GM23338 (cell line): ENCODE measurements around the gene CACNA1C. TPM values are rescaled to one million over a fixed set of nuclear protein-coding genes. Genes with fewer than 3 reads are reported as not detected.

ENCODE experiments used
- ATAC-seq: fragments of 200-7000 bp; cut with Tn5 transposase; 3 replicates; pipeline ENCODE4 v1.9.1; 2020
- DNase-seq: peaks from one replicate; pipeline ENCODE4 v3.0.0-alpha.2; 2015; ENCODE audit warnings: low spot score
- H2AFZ ChIP-seq: fragments of 200-600 bp; sonication (generic); 2 replicates; pipeline ENCODE4 v1.8.0; 2016; ENCODE audit warnings: antibody characterized with exemption, mild to moderate bottlenecking, moderate library complexity
- H3F3A ChIP-seq: fragments of 200-600 bp; sonication (generic); replicated peaks from 2 replicates; pipeline ENCODE4 v1.8.0; 2017; ENCODE audit warnings: antibody characterized with exemption, mixed run types, low read depth
- H3K27ac ChIP-seq: fragments of 200-600 bp; sonication (generic); 2 replicates; pipeline ENCODE4 v1.6.1; 2016; ENCODE audit warnings: low read depth
- H3K27me3 ChIP-seq: fragments of 200-600 bp; sonication (generic); 2 replicates; pipeline ENCODE4 v1.8.0; 2016; ENCODE audit warnings: mild to moderate bottlenecking, mixed run types, moderate library complexity; ENCODE audit not compliant: insufficient read depth
- H3K36me3 ChIP-seq: fragments of 200-600 bp; sonication (generic); 2 replicates; pipeline ENCODE4 v1.8.0; 2016; ENCODE audit warnings: mild to moderate bottlenecking; ENCODE audit not compliant: insufficient read depth
- H3K4me1 ChIP-seq: fragments of 200-600 bp; sonication (generic); 2 replicates; pipeline ENCODE4 v1.8.0; 2016; ENCODE audit warnings: mild to moderate bottlenecking, moderate library complexity; ENCODE audit not compliant: insufficient read depth
- H3K4me2 ChIP-seq: fragments of 200-600 bp; sonication (generic); 2 replicates; pipeline ENCODE4 v1.7.1; 2017; ENCODE audit warnings: mixed run types
- H3K4me3 ChIP-seq: fragments of 200-600 bp; sonication (generic); 2 replicates; pipeline ENCODE4 v1.6.1; 2016; ENCODE audit warnings: mixed run types
- H3K79me2 ChIP-seq: fragments of 200-600 bp; sonication (generic); replicated peaks from 2 replicates; pipeline ENCODE4 v1.8.0; 2017; ENCODE audit warnings: mild to moderate bottlenecking; ENCODE audit not compliant: insufficient read depth
- H3K9me2 ChIP-seq: fragments of 200-600 bp; sonication (generic); 2 replicates; pipeline ENCODE4 v1.8.0; 2017; ENCODE audit not compliant: insufficient read depth
- H4K20me1 ChIP-seq: fragments of 200-600 bp; sonication (generic); replicated peaks from 2 replicates; pipeline ENCODE4 v1.8.0; 2017; ENCODE audit warnings: mild to moderate bottlenecking; ENCODE audit not compliant: insufficient read depth
- H3K27ac Mint-ChIP-seq: 2 replicates; pipeline ENCODE4 v1.8.0; 2020; ENCODE audit warnings: inconsistent platforms, mild to moderate bottlenecking, moderate library complexity, mixed read lengths
- H3K27me3 Mint-ChIP-seq: 3 replicates; pipeline ENCODE4 v1.8.0; 2022; ENCODE audit warnings: low read depth, mild to moderate bottlenecking, moderate library complexity, mixed read lengths, inconsistent platforms; ENCODE audit not compliant: insufficient read depth, poor library complexity
- H3K36me3 Mint-ChIP-seq: 3 replicates; pipeline ENCODE4 v1.8.0; 2021; ENCODE audit warnings: low read depth, mild to moderate bottlenecking, inconsistent platforms, moderate library complexity, mixed read lengths
- H3K4me1 Mint-ChIP-seq: 3 replicates; pipeline ENCODE4 v1.8.0; 2020; ENCODE audit warnings: mild to moderate bottlenecking, inconsistent platforms, mixed read lengths
- H3K4me3 Mint-ChIP-seq: 3 replicates; pipeline ENCODE4 v1.8.0; 2021; ENCODE audit warnings: moderate library complexity, mild to moderate bottlenecking, inconsistent platforms, mixed read lengths
- H3K9me3 Mint-ChIP-seq: 3 replicates; pipeline ENCODE4 v1.8.0; 2020; ENCODE audit warnings: moderate library complexity, mild to moderate bottlenecking, inconsistent platforms, mixed read lengths
- CREB1 ChIP-seq: fragments of 250-450 bp; sonication (Bioruptor Pico); IDR thresholded peaks from 2 replicates; pipeline ENCODE4 v1.5.0; 2020; ENCODE audit warnings: low read depth, mild to moderate bottlenecking, moderate library complexity
- ETS1 ChIP-seq: IDR thresholded peaks from 2 replicates; pipeline ENCODE4 v1.6.1; 2016; ENCODE audit warnings: antibody characterized with exemption
- EZH2phosphoT487 ChIP-seq: fragments of 200-600 bp; sonication (generic); IDR thresholded peaks from one replicate; pipeline ENCODE4 v1.8.1; 2018; ENCODE audit warnings: antibody characterized with exemption; ENCODE audit not compliant: unreplicated experiment
- JUNB ChIP-seq: IDR thresholded peaks from one replicate; pipeline ENCODE4 v1.6.1; 2016; ENCODE audit warnings: antibody characterized with exemption; ENCODE audit not compliant: unreplicated experiment
- NANOG ChIP-seq: IDR thresholded peaks from 2 replicates; pipeline ENCODE4 v1.6.1; 2016; ENCODE audit warnings: antibody characterized with exemption, borderline replicate concordance
- POLR2AphosphoS5 ChIP-seq: IDR thresholded peaks from 2 replicates; pipeline ENCODE4 v1.6.1; 2016; ENCODE audit warnings: antibody characterized with exemption, low read depth
- STAT1 ChIP-seq: IDR thresholded peaks from one replicate; pipeline ENCODE4 v1.6.1; 2016; ENCODE audit warnings: antibody characterized with exemption; ENCODE audit not compliant: unreplicated experiment
- ZNF114 ChIP-seq: fragments of 250-450 bp; sonication (Bioruptor Pico); IDR thresholded peaks from 2 replicates; pipeline ENCODE4 v1.5.0; 2020; ENCODE audit warnings: mild to moderate bottlenecking, moderate library complexity
- ZNF331 ChIP-seq: fragments of 250-450 bp; sonication (Bioruptor Pico); IDR thresholded peaks from 2 replicates; pipeline ENCODE4 v1.5.0; 2020; ENCODE audit warnings: low read depth, mild to moderate bottlenecking, moderate library complexity
- polyA plus RNA-seq: library from polyadenylated mRNA; unstranded; fragments of >200 nt; fragmentation: Nextera tagmentation; extraction: Ambion mirVana; gene quantifications from 2 replicates; pipeline ENCODE4 v1.2.1, GENCODE V29; 2016
- total RNA-seq: library from RNA; depleted of rRNA; stranded (reverse); fragments of >200 nt; shearing (Covaris generic); gene quantifications from 2 replicates; pipeline ENCODE4 v1.2.3, GENCODE V29; 2014
- TF ChIP-seq, protein P1 (sequence below): fragments of 250-450 bp; sonication (Bioruptor Pico); IDR thresholded peaks from 2 replicates; pipeline ENCODE4 v1.5.0; 2020; ENCODE audit warnings: mild to moderate bottlenecking, moderate library complexity
- TF ChIP-seq, protein P2 (sequence below), 2 experiments: fragments of 200-600 bp in 1 of 2; sonication (generic) in 1 of 2; conservative IDR thresholded peaks; 2 replicates each; pipeline versions ENCODE4 v1.5.1 to v1.6.1; 2016 to 2017; ENCODE audit warnings: antibody characterized with exemption in 2 of 2, low read depth in 2 of 2, mild to moderate bottlenecking in 2 of 2, moderate library complexity in 1 of 2

Gene CACNA1C
- total and polyA plus RNA-seq, 2 experiments from 2014 or later, result 0.78 to 2.1 TPM

DNA sequence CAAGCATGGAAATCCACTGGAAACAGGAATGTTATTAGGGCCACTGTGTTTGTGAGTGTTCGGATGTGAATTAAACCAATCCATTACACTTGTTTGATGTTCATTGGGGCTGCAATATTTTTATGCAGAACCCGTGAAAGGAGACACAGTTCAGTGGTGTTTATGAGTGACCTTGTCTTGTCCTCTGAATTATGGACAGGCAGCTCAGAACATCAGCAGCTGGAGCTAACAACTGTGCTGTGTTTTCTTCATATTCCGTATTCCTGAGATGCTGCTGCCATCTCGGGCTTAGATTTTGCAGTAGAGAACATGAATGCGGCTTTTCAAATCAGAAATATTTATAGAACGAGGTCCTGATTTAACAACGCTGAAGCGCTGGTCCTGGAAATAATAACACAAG lies 20.3 kb upstream of the CACNA1C start:
- Mint-ChIP-seq H3K27ac (no peak overlapping the region), H3K9me3 (no peaks in the 10 kb centered on the region), H3K4me1 (peaks cover 11% of the 10 kb centered on the region), H3K27me3 (peaks cover 11% of the 10 kb centered on the region), H3K36me3 (no peaks in the 10 kb centered on the region), H3K4me3 (no peak overlapping the region)
- Histone ChIP-seq H3K79me2 (no peaks in the 10 kb centered on the region), H3K4me2 (no peak overlapping the region), H3K9me2 (no peaks in the 10 kb centered on the region), H2AFZ (no peak overlapping the region), H3K4me3 (no peak overlapping the region), H3K27me3 (peaks cover 27% of the 10 kb centered on the region), H3F3A (0 out of 2 replicates have a peak, but pooled peaks cover 4% of the 10 kb centered on the region), H3K36me3 (no peaks in the 10 kb centered on the region), H3K27ac (no peak overlapping the region), H3K4me1 (no peaks in the 10 kb centered on the region), H4K20me1 (no peaks in the 10 kb centered on the region)
- no peak for ATAC-seq
- TF ChIP-seq EZH2phosphoT487, result no peak
- no peak for TF ChIP-seq ETS1
- TF ChIP-seq ZNF114 (CRISPR knock-in tag), result no peak
- TF ChIP-seq CREB1 (CRISPR knock-in tag), result no peak
- TF ChIP-seq NANOG, result no peak
- no peak for TF ChIP-seq POLR2AphosphoS5
- TF ChIP-seq, protein P1, sequence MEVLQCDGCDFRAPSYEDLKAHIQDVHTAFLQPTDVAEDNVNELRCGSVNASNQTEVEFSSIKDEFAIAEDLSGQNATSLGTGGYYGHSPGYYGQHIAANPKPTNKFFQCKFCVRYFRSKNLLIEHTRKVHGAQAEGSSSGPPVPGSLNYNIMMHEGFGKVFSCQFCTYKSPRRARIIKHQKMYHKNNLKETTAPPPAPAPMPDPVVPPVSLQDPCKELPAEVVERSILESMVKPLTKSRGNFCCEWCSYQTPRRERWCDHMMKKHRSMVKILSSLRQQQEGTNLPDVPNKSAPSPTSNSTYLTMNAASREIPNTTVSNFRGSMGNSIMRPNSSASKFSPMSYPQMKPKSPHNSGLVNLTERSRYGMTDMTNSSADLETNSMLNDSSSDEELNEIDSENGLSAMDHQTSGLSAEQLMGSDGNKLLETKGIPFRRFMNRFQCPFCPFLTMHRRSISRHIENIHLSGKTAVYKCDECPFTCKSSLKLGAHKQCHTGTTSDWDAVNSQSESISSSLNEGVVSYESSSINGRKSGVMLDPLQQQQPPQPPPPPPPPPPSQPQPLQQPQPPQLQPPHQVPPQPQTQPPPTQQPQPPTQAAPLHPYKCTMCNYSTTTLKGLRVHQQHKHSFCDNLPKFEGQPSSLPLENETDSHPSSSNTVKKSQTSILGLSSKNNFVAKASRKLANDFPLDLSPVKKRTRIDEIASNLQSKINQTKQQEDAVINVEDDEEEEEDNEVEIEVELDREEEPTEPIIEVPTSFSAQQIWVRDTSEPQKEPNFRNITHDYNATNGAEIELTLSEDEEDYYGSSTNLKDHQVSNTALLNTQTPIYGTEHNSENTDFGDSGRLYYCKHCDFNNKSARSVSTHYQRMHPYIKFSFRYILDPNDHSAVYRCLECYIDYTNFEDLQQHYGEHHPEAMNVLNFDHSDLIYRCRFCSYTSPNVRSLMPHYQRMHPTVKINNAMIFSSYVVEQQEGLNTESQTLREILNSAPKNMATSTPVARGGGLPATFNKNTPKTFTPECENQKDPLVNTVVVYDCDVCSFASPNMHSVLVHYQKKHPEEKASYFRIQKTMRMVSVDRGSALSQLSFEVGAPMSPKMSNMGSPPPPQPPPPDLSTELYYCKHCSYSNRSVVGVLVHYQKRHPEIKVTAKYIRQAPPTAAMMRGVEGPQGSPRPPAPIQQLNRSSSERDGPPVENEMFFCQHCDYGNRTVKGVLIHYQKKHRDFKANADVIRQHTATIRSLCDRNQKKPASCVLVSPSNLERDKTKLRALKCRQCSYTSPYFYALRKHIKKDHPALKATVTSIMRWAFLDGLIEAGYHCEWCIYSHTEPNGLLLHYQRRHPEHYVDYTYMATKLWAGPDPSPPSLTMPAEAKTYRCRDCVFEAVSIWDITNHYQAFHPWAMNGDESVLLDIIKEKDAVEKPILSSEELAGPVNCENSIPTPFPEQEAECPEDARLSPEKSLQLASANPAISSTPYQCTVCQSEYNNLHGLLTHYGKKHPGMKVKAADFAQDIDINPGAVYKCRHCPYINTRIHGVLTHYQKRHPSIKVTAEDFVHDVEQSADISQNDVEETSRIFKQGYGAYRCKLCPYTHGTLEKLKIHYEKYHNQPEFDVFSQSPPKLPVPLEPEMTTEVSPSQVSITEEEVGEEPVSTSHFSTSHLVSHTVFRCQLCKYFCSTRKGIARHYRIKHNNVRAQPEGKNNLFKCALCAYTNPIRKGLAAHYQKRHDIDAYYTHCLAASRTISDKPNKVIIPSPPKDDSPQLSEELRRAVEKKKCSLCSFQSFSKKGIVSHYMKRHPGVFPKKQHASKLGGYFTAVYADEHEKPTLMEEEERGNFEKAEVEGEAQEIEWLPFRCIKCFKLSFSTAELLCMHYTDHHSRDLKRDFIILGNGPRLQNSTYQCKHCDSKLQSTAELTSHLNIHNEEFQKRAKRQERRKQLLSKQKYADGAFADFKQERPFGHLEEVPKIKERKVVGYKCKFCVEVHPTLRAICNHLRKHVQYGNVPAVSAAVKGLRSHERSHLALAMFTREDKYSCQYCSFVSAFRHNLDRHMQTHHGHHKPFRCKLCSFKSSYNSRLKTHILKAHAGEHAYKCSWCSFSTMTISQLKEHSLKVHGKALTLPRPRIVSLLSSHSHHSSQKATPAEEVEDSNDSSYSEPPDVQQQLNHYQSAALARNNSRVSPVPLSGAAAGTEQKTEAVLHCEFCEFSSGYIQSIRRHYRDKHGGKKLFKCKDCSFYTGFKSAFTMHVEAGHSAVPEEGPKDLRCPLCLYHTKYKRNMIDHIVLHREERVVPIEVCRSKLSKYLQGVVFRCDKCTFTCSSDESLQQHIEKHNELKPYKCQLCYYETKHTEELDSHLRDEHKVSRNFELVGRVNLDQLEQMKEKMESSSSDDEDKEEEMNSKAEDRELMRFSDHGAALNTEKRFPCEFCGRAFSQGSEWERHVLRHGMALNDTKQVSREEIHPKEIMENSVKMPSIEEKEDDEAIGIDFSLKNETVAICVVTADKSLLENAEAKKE (CRISPR knock-in tag), result no peak
- TF ChIP-seq ZNF331, result no peak
- TF ChIP-seq, protein P2, sequence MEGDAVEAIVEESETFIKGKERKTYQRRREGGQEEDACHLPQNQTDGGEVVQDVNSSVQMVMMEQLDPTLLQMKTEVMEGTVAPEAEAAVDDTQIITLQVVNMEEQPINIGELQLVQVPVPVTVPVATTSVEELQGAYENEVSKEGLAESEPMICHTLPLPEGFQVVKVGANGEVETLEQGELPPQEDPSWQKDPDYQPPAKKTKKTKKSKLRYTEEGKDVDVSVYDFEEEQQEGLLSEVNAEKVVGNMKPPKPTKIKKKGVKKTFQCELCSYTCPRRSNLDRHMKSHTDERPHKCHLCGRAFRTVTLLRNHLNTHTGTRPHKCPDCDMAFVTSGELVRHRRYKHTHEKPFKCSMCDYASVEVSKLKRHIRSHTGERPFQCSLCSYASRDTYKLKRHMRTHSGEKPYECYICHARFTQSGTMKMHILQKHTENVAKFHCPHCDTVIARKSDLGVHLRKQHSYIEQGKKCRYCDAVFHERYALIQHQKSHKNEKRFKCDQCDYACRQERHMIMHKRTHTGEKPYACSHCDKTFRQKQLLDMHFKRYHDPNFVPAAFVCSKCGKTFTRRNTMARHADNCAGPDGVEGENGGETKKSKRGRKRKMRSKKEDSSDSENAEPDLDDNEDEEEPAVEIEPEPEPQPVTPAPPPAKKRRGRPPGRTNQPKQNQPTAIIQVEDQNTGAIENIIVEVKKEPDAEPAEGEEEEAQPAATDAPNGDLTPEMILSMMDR (conservative IDR thresholded peaks at IDR 0.05; ENCODE audit: low read depth in 2 of 2), result no peak
- no peak for TF ChIP-seq STAT1
- TF ChIP-seq JUNB, result no peak
- no peak for DNase-seq
